Epithelial cell of esophagus (primary cell): ENCODE measurements around the gene UVRAG.

Experiments used
- DNase-seq: peaks from one replicate; pipeline ENCODE4 v3.0.0; 2010; ENCODE audit warnings: low read depth
- H3K4me3 ChIP-seq: 2 replicates; pipeline ENCODE4 v1.5.1; 2011; ENCODE audit warnings: mild to moderate bottlenecking, low read length, control low read depth
- TF ChIP-seq, protein P1 (sequence below): IDR thresholded peaks from 2 replicates; pipeline ENCODE4 v1.5.1; 2011; ENCODE audit warnings: low read depth, mild to moderate bottlenecking, low read length, control low read depth, inconsistent platforms; ENCODE audit not compliant: insufficient read depth; ENCODE audit errors: missing control alignments

Gene UVRAG

DNA sequence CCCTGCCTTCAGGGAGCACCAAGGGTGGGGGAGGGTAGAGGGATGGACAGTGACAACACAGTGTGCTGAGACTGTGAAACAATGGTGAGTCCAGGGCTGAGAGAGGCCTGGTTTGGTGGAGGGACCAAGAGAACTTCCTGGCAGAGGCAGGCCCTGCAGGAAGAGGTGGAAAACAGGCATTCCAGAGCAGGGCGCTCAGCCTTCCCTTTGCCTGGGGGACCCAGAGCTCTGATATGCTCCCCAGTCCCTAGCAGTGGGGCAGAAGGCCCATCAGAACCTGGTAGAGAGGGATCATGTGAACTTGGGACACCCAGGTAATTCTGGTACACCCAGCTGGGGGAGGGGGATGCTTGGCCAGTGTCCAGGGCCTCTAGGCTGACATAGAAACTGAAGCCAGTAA lies 17.2 kb upstream of the UVRAG start:
- H3K4me3 ChIP-seq: no peak overlapping the region
- DNase-seq: peak; percentile 50
- TF ChIP-seq, protein P1, sequence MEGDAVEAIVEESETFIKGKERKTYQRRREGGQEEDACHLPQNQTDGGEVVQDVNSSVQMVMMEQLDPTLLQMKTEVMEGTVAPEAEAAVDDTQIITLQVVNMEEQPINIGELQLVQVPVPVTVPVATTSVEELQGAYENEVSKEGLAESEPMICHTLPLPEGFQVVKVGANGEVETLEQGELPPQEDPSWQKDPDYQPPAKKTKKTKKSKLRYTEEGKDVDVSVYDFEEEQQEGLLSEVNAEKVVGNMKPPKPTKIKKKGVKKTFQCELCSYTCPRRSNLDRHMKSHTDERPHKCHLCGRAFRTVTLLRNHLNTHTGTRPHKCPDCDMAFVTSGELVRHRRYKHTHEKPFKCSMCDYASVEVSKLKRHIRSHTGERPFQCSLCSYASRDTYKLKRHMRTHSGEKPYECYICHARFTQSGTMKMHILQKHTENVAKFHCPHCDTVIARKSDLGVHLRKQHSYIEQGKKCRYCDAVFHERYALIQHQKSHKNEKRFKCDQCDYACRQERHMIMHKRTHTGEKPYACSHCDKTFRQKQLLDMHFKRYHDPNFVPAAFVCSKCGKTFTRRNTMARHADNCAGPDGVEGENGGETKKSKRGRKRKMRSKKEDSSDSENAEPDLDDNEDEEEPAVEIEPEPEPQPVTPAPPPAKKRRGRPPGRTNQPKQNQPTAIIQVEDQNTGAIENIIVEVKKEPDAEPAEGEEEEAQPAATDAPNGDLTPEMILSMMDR: no peak

DNA sequence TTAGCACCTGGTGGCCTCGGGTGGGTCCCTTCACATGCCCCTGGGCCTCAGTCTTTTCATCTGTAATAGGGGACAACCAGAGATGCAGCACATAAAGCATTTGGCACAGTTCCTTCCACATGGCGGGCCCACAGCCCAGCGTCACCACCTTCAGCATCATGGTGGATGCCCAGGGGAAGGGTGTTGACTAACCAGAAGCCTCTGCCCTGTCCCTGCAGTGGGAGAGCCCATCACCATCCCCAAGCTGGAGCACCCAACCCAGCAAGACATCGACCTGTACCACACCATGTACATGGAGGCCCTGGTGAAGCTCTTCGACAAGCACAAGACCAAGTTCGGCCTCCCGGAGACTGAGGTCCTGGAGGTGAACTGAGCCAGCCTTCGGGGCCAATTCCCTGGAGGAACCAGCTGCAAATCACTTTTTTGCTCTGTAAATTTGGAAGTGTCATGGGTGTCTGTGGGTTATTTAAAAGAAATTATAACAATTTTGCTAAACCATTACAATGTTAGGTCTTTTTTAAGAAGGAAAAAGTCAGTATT lies 14.8 kb upstream of the UVRAG start:
- DNase-seq: no peak
- TF ChIP-seq, protein P1: no peak
- H3K4me3 ChIP-seq: no peak overlapping the region

DNA sequence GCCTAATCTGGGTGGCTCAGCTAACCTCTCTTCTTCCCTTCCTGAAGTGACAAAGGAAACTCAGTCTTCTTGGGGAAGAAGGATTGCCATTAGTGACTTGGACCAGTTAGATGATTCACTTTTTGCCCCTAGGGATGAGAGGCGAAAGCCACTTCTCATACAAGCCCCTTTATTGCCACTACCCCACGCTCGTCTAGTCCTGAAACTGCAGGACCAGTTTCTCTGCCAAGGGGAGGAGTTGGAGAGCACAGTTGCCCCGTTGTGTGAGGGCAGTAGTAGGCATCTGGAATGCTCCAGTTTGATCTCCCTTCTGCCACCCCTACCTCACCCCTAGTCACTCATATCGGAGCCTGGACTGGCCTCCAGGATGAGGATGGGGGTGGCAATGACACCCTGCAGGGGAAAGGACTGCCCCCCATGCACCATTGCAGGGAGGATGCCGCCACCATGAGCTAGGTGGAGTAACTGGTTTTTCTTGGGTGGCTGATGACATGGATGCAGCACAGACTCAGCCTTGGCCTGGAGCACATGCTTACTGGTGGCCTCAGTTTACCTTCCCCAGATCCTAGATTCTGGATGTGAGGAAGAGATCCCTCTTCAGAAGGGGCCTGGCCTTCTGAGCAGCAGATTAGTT lies 14.2 kb upstream of the UVRAG start:
- no peak overlapping the region for H3K4me3 ChIP-seq
- TF ChIP-seq, protein P1: no peak
- peak; percentile 28 for DNase-seq

DNA sequence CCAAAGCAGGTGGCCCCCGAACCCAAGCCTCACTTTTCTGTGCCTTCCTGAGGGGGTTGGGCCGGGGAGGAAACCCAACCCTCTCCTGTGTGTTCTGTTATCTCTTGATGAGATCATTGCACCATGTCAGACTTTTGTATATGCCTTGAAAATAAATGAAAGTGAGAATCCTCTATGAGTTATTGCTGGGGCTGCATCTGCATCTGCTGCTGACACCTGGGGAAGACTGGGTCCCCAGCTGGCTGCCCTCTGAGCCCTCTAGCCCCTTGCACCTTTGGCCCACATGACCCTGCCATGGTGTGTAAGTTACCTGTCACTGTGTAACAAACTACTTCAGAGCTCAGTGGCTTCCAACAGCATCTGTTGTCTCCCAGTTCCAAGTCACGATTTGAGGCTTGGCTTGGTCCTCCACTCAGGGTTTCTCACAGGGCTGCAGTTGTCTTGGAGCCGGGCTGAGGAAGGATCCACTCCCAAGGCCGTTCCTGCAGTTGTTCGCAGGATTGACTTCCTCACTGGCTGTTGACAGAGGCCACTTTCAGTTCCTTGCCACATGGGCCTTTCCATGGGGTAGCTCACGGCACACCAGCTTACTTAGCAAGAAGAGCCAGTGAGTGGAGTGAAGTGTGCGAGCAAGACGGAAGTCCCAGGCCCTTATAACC lies 13.5 kb upstream of the UVRAG start:
- DNase-seq: no peak
- no peak overlapping the region for H3K4me3 ChIP-seq
- TF ChIP-seq, protein P1: no peak

DNA sequence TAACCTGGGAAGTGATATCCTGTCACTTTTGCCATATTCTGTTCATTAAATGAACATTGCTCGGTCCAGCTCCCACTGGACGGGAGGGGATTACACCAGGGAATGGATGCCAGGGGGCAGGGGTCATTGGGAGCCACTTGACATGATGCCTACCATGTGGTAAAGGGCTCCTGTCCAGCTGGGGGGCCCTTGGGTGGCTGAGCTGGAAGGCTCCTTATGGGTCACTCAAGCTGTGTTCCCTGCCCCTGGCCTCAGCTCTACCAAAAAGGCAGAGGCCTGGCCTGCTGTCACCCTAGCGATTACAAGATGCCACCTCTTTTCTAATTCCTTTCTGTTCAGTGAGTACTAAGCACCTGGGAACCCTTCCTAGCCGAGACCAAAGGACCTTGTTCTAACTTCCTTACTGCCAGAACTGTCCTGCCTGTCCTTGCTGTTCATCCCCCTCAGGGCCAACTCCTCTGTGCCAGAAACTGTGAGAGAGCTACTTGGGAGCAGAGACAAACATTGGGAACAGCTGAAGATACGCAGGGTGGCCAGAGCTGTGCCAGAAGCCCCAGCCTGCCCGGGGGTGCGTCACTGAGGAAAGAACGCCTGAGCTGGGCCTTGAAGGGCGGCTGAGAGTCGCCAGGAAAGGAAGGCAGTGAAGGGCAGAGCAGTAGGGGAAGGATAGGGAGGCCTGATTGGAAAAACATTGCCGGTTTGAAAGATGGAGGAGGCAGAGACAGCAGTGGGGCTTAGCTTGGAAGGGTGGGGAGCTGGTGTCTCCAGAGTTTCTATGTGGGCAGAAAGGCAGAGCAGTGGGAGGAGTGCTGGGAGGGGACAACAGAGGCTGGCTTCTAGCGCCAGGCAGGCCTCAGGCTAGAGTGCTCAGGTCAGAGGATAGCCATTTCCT lies 12.7 kb upstream of the UVRAG start:
- no peak overlapping the region for H3K4me3 ChIP-seq
- DNase-seq: no peak
- TF ChIP-seq, protein P1: no peak

DNA sequence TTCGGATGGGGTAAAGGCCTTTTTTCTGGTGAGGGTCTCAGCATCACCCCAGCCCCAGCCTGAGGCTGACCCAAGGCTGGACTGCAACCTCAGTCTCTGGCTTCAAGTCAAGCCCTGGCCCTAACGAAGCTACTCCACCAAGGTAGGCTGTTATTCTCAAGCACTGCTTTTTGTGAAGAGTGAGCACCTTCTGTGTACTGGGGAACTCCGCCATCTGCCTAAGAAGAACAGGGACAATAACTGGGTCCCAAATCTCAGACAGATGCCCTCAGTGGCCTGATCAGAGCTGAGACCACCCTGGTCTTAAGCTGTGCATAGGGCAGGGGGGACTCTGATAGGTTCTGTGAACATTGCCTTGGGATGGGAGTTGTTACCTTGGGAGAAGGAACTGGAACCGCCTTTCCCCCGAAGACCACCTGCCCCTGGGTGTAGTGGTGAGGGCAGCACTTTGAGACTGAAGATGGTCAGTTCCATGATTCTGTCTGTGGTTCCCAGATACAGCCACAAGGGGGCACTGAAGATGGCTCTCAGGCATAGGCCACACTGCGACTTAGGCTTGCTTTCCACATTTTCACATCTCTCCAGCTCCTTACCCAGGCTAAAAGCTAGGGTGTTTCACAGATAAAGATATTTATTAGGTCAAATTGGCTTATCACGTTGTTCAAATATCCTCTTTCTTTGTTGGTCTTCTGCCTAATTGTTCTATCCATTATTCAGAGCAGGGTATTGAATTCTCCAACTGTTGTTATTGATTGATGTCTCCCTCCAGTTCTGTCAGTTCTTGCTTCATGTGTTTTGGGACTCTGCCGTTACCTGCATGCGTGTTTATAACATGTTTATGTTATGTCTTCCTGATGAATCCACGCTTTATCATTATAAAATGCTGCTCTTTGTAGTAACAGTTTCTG lies 11.8 kb upstream of the UVRAG start:
- H3K4me3 ChIP-seq: no peak overlapping the region
- peak; percentile 69 for DNase-seq
- TF ChIP-seq, protein P1: peak; percentile 97
